Hematopoietic multipotent progenitor cell treated with erythropoietin and hydrocortisone succinate and interleukin-3 and kit ligand, for 6 days (in vitro differentiated cells): ENCODE results near the gene TRAP1.
"Not testable (repeated sequence)": the region's sequence is repeated elsewhere in the genome, so short reads cannot be mapped to it uniquely, and the experiment has no call there.

Source experiments
- DNase-seq: peaks from one replicate; pipeline ENCODE4 v3.0.0-alpha.2; 2015

Gene TRAP1

GRCh38 chr16:3608976-3609375, 108.3 kb downstream of the TRAP1 start:
- not testable (repeated sequence) for DNase-seq

- DNase-seq = no peak
Observed at GRCh38 chr16:3608069-3608468, 109.3 kb downstream of the TRAP1 start.
